ENCODE measurements around the gene APOC4.

APOC4 gene

GRCh38 chr19:44974857-44975256, 32.8 kb downstream of the APOC4 start:
- Histone ChIP-seq H3K9me3 (replicated peaks; ENCODE audit: insufficient read depth, low read length) (no peaks in the 10 kb centered on the region), H3F3A (ENCODE audit: insufficient read depth, low read length) (no peaks in the 10 kb centered on the region), H3K27ac (ENCODE audit: low read length) (no peak overlapping the region), H3K9me2 (replicated peaks; ENCODE audit: insufficient read depth, low read length) (no peaks in the 10 kb centered on the region), H3K4me1 (ENCODE audit: low read length) (no peaks in the 10 kb centered on the region), H2AFZ (ENCODE audit: low read length) (no peak overlapping the region), H3K4me2 (ENCODE audit: low read depth, low read length) (no peak overlapping the region), H4K20me1 (ENCODE audit: insufficient read depth, low read length) (no peaks in the 10 kb centered on the region), H3K4me3 (ENCODE audit: low read length) (no peak overlapping the region), H3K9ac (ENCODE audit: low read length) (no peak overlapping the region), H3K27me3 (replicated peaks; ENCODE audit: insufficient read depth, low read length) (no peaks in the 10 kb centered on the region), H3K79me2 (ENCODE audit: low read length) (peaks cover 4% of the 10 kb centered on the region; the same call in 1 of the 2 replicates), H3K36me3 (replicated peaks; ENCODE audit: insufficient read depth, low read length) (peaks cover 8% of the 10 kb centered on the region)
- no peak for TF ChIP-seq EZH2 (optimal IDR thresholded peaks at IDR 0.05; ENCODE audit: low read depth, low read length)
- TF ChIP-seq EZH2phosphoT487 (IDR thresholded peaks at IDR 0.05; ENCODE audit: low read length), result no peak
- TF ChIP-seq CTCF (IDR thresholded peaks at IDR 0.05; ENCODE audit: low read length), result no peak
- DNase-seq, result no peak

GRCh38 chr19:44975444-44975843, 33.4 kb downstream of the APOC4 start:
- no peaks in the 10 kb centered on the region for H3K9me2 ChIP-seq (replicated peaks; ENCODE audit: insufficient read depth, low read length)
- no peak overlapping the region for H3K4me2 ChIP-seq (ENCODE audit: low read depth, low read length)
- H4K20me1 ChIP-seq (ENCODE audit: insufficient read depth, low read length), result no peaks in the 10 kb centered on the region
- no peak overlapping the region for H3K27ac ChIP-seq (ENCODE audit: low read length)
- H3K79me2 ChIP-seq (ENCODE audit: low read length), result peaks cover 4% of the 10 kb centered on the region; the same call in 1 of the 2 replicates
- H3K9me3 ChIP-seq (replicated peaks; ENCODE audit: insufficient read depth, low read length), result no peaks in the 10 kb centered on the region
- no peaks in the 10 kb centered on the region for H3F3A ChIP-seq (ENCODE audit: insufficient read depth, low read length)
- no peak overlapping the region for H3K4me3 ChIP-seq (ENCODE audit: low read length)
- H3K4me1 ChIP-seq (ENCODE audit: low read length), result no peaks in the 10 kb centered on the region
- no peaks in the 10 kb centered on the region for H3K27me3 ChIP-seq (replicated peaks; ENCODE audit: insufficient read depth, low read length)
- TF ChIP-seq EZH2phosphoT487 (IDR thresholded peaks at IDR 0.05; ENCODE audit: low read length) (no peak), EZH2 (optimal IDR thresholded peaks at IDR 0.05; ENCODE audit: low read depth, low read length) (no peak), CTCF (IDR thresholded peaks at IDR 0.05; ENCODE audit: low read length) (no peak)
- H3K9ac ChIP-seq (ENCODE audit: low read length), result no peak overlapping the region
- H2AFZ ChIP-seq (ENCODE audit: low read length), result no peak overlapping the region
- peaks cover 8% of the 10 kb centered on the region for H3K36me3 ChIP-seq (replicated peaks; ENCODE audit: insufficient read depth, low read length)
- DNase-seq, result no peak

GRCh38 chr19:44984005-44984404, 42.0 kb downstream of the APOC4 start:
- no peak overlapping the region for H3K9ac ChIP-seq (ENCODE audit: low read length)
- no peaks in the 10 kb centered on the region for H3K36me3 ChIP-seq (replicated peaks; ENCODE audit: insufficient read depth, low read length)
- H3K4me2 ChIP-seq (ENCODE audit: low read depth, low read length), result no peak overlapping the region
- no peak overlapping the region for H3K4me3 ChIP-seq (ENCODE audit: low read length)
- H3K27me3 ChIP-seq (replicated peaks; ENCODE audit: insufficient read depth, low read length), result no peaks in the 10 kb centered on the region
- no peaks in the 10 kb centered on the region for H3K9me2 ChIP-seq (replicated peaks; ENCODE audit: insufficient read depth, low read length)
- no peaks in the 10 kb centered on the region for H3F3A ChIP-seq (ENCODE audit: insufficient read depth, low read length)
- H3K9me3 ChIP-seq (replicated peaks; ENCODE audit: insufficient read depth, low read length), result no peaks in the 10 kb centered on the region
- H4K20me1 ChIP-seq (ENCODE audit: insufficient read depth, low read length), result no peaks in the 10 kb centered on the region
- TF ChIP-seq CTCF (IDR thresholded peaks at IDR 0.05; ENCODE audit: low read length) (no peak), EZH2 (optimal IDR thresholded peaks at IDR 0.05; ENCODE audit: low read depth, low read length) (no peak), EZH2phosphoT487 (IDR thresholded peaks at IDR 0.05; ENCODE audit: low read length) (no peak)
- no peak for DNase-seq
- no peaks in the 10 kb centered on the region for H3K4me1 ChIP-seq (ENCODE audit: low read length)
- no peak overlapping the region for H2AFZ ChIP-seq (ENCODE audit: low read length)
- H3K79me2 ChIP-seq (ENCODE audit: low read length), result no peaks in the 10 kb centered on the region
- H3K27ac ChIP-seq (ENCODE audit: low read length), result no peak overlapping the region
